GM21737 (cell line): Measurements from ENCODE around the gene SLC29A1.
A peak's percentile ranks its signal among the peaks of the same experiment; 100 is the strongest.
"Not testable (repeated sequence)": the region's sequence is repeated elsewhere in the genome, so short reads cannot be mapped to it uniquely, and the experiment has no call there.

Experiments
- ATAC-seq: cut with Tn5 transposase; IDR thresholded peaks from one replicate; pipeline ENCODE4 v1.9.1; 2021; ENCODE audit warnings: mild to moderate bottlenecking, moderate library complexity; ENCODE audit not compliant: unreplicated experiment

The SLC29A1 gene

GRCh38 chr6:44193307-44193910 is 30.0 kb upstream of the SLC29A1 start:
- ATAC-seq = no peak

GRCh38 chr6:44194326-44194725 is 29.1 kb upstream of the SLC29A1 start:
- ATAC-seq = no peak

- not testable (repeated sequence) for ATAC-seq
These were observed 27.0 kb upstream of the SLC29A1 start for GRCh38 chr6:44196351-44196750.

GRCh38 chr6:44198684-44199083 is 24.7 kb upstream of the SLC29A1 start:
- ATAC-seq = no peak

- ATAC-seq = no peak
These were observed 23.5 kb upstream of the SLC29A1 start for GRCh38 chr6:44199883-44200282.

- no peak for ATAC-seq
These were observed 22.2 kb upstream of the SLC29A1 start for GRCh38 chr6:44201200-44201599.

- no peak for ATAC-seq
These were observed 21.6 kb upstream of the SLC29A1 start for GRCh38 chr6:44201638-44202303.

GRCh38 chr6:44202332-44202971 is 20.9 kb upstream of the SLC29A1 start:
- no peak for ATAC-seq

- no peak for ATAC-seq
These were observed 20.2 kb upstream of the SLC29A1 start for GRCh38 chr6:44202972-44203750.

GRCh38 chr6:44203955-44204354 is 19.4 kb upstream of the SLC29A1 start:
- ATAC-seq = no peak

- ATAC-seq = no peak
These were observed 15.4 kb upstream of the SLC29A1 start for GRCh38 chr6:44207966-44208365.

- ATAC-seq = no peak
These were observed 12.1 kb upstream of the SLC29A1 start for GRCh38 chr6:44211284-44211683.

- ATAC-seq = no peak
These were observed 9.1 kb upstream of the SLC29A1 start for GRCh38 chr6:44214307-44214706.

GRCh38 chr6:44216677-44217331 is 6.6 kb upstream of the SLC29A1 start, which contains the start of gene MYMX:
Gene MYMX, plus strand, starts transcription at chr6:44216926. Its CDS starts 546 bp downstream, at chr6:44217472.
- no peak for ATAC-seq

GRCh38 chr6:44217332-44218143 is 5.9 kb upstream of the SLC29A1 start:
- no peak for ATAC-seq

- ATAC-seq = peak; percentile 42
These were observed 4.2 kb upstream of the SLC29A1 start for GRCh38 chr6:44219053-44219814.

- no peak for ATAC-seq
These were observed 3.3 kb upstream of the SLC29A1 start for GRCh38 chr6:44219815-44220784.

GRCh38 chr6:44220913-44221290 is 2.5 kb upstream of the SLC29A1 start:
- ATAC-seq = no peak
